ENCODE measurements around the gene SPDYE17.
"Not testable (repeated sequence)": the region's sequence is repeated elsewhere in the genome, so short reads cannot be mapped to it uniquely, and the experiment has no call there.

The SPDYE17 gene

GRCh38 chr7:76972391-76972790 is 59.8 kb downstream of the SPDYE17 start:
- ATAC-seq, DNase-seq: not testable (repeated sequence)
